Upper lobe of left lung (tissue), 4 donors: ENCODE results near the gene CAPZB.

ENCODE experiments used
- CTCF ChIP-seq, 6 experiments: fragments of 450-650 bp in 4 of 6; fragments of 200-600 bp in 2 of 6; sonication (generic) in 2 of 6; IDR thresholded peaks; one replicate each; pipeline ENCODE4 v1.5.1; 2016 to 2019; ENCODE audit warnings: antibody characterized with exemption in 6 of 6
- POLR2AphosphoS5 ChIP-seq, 2 donors: sonication (generic); formaldehyde crosslinking; IDR thresholded peaks; one replicate each; pipeline ENCODE4 v1.5.1; 2017; ENCODE audit warnings: antibody characterized with exemption in 2 of 2

GRCh38 chr1:19289244-19289643 lies 196.1 kb downstream of the CAPZB start:
- TF ChIP-seq CTCF (IDR thresholded peaks at IDR 0.05) (no peak), POLR2AphosphoS5 (IDR thresholded peaks at IDR 0.05) (no peak)
